Measurements from ENCODE around the gene AUNIP. TPM values are rescaled to one million over a fixed set of nuclear protein-coding genes. Genes with fewer than 3 reads are reported as not detected.

AUNIP gene
- total RNA-seq, 2 donors from 2014 or later = 0.31 TPM; not detected in 1

GRCh38 chr1:25898223-25899015 lies 39.2 kb upstream of the AUNIP start:
- ATAC-seq = no peak
- Mint-ChIP-seq H3K36me3 (ENCODE audit: low read depth) (peaks cover 3% of the 10 kb centered on the region), H3K4me3 (no peak overlapping the region), H3K4me1 (peaks cover 7% of the 10 kb centered on the region), H3K27ac (no peak overlapping the region), H3K27me3 (no peaks in the 10 kb centered on the region)
- H3K9me3 ChIP-seq (ENCODE audit: control insufficient read depth, low read length, poor library complexity, severe bottlenecking) = no peaks in the 10 kb centered on the region
- no peak for DNase-seq

GRCh38 chr1:25897754-25898153 lies 38.5 kb upstream of the AUNIP start:
- no peak overlapping the region for H3K27ac Mint-ChIP-seq

GRCh38 chr1:25896266-25896665 lies 37.0 kb upstream of the AUNIP start:
- ATAC-seq = no peak
- peaks cover 1% of the 10 kb centered on the region for H3K36me3 Mint-ChIP-seq (ENCODE audit: low read depth)
- H3K4me3 Mint-ChIP-seq = no peak overlapping the region
- H3K4me1 Mint-ChIP-seq = peaks cover 7% of the 10 kb centered on the region
- no peak overlapping the region for H3K27ac Mint-ChIP-seq
- no peaks in the 10 kb centered on the region for H3K9me3 ChIP-seq (ENCODE audit: control insufficient read depth, low read length, poor library complexity, severe bottlenecking)
- no peaks in the 10 kb centered on the region for H3K27me3 Mint-ChIP-seq
- no peak for DNase-seq

More at GRCh38 chr1:25897754-25898153, 38.5 kb upstream of the AUNIP start:
- H3K36me3 Mint-ChIP-seq (ENCODE audit: low read depth) = peaks cover 3% of the 10 kb centered on the region
- H3K27me3 Mint-ChIP-seq = no peaks in the 10 kb centered on the region
- ATAC-seq = no peak
- no peak overlapping the region for H3K4me3 Mint-ChIP-seq
- DNase-seq = no peak
- no peaks in the 10 kb centered on the region for H3K9me3 ChIP-seq (ENCODE audit: control insufficient read depth, low read length, poor library complexity, severe bottlenecking)
- H3K4me1 Mint-ChIP-seq = peaks cover 7% of the 10 kb centered on the region

GRCh38 chr1:25895365-25895990 lies 36.2 kb upstream of the AUNIP start:
- Mint-ChIP-seq H3K4me3 (no peak overlapping the region), H3K27ac (peak overlapping the region; percentile 66), H3K27me3 (no peaks in the 10 kb centered on the region), H3K4me1 (peaks cover 7% of the 10 kb centered on the region), H3K36me3 (ENCODE audit: low read depth) (no peaks in the 10 kb centered on the region)
- no peaks in the 10 kb centered on the region for H3K9me3 ChIP-seq (ENCODE audit: control insufficient read depth, low read length, poor library complexity, severe bottlenecking)
- ATAC-seq (peak; percentile 100), DNase-seq (peak; percentile 78 to 88 (median 82))

- Mint-ChIP-seq H3K36me3 (ENCODE audit: low read depth) (no peaks in the 10 kb centered on the region), H3K27ac (no peak overlapping the region), H3K4me1 (peaks cover 7% of the 10 kb centered on the region), H3K27me3 (no peaks in the 10 kb centered on the region), H3K4me3 (no peak overlapping the region)
- ATAC-seq (no peak), DNase-seq (no peak)
- H3K9me3 ChIP-seq (ENCODE audit: control insufficient read depth, low read length, poor library complexity, severe bottlenecking) = no peaks in the 10 kb centered on the region
Observed at GRCh38 chr1:25893116-25893515, 33.9 kb upstream of the AUNIP start.

GRCh38 chr1:25891606-25892005 lies 32.3 kb upstream of the AUNIP start:
- no peak overlapping the region for H3K27ac Mint-ChIP-seq
- H3K27me3 Mint-ChIP-seq = no peaks in the 10 kb centered on the region
- no peaks in the 10 kb centered on the region for H3K36me3 Mint-ChIP-seq (ENCODE audit: low read depth)
- H3K9me3 ChIP-seq (ENCODE audit: control insufficient read depth, low read length, poor library complexity, severe bottlenecking) = no peaks in the 10 kb centered on the region
- H3K4me1 Mint-ChIP-seq = peaks cover 7% of the 10 kb centered on the region
- H3K4me3 Mint-ChIP-seq = no peak overlapping the region
- DNase-seq (no peak), ATAC-seq (no peak)

- Mint-ChIP-seq H3K27me3 (no peaks in the 10 kb centered on the region), H3K4me1 (peaks cover 6% of the 10 kb centered on the region), H3K27ac (no peak overlapping the region), H3K36me3 (ENCODE audit: low read depth) (peaks cover 3% of the 10 kb centered on the region), H3K4me3 (no peak overlapping the region)
- H3K9me3 ChIP-seq (ENCODE audit: control insufficient read depth, low read length, poor library complexity, severe bottlenecking) = no peaks in the 10 kb centered on the region
- DNase-seq (no peak), ATAC-seq (no peak)
Observed at GRCh38 chr1:25890239-25891034, 31.2 kb upstream of the AUNIP start.

GRCh38 chr1:25889470-25889869 lies 30.2 kb upstream of the AUNIP start:
- DNase-seq (no peak), ATAC-seq (no peak)
- Mint-ChIP-seq H3K4me1 (peaks cover 2% of the 10 kb centered on the region), H3K27me3 (no peaks in the 10 kb centered on the region), H3K36me3 (ENCODE audit: low read depth) (peaks cover 3% of the 10 kb centered on the region), H3K27ac (no peak overlapping the region), H3K4me3 (no peak overlapping the region)
- no peaks in the 10 kb centered on the region for H3K9me3 ChIP-seq (ENCODE audit: control insufficient read depth, low read length, poor library complexity, severe bottlenecking)

GRCh38 chr1:25888426-25888987 lies 29.2 kb upstream of the AUNIP start:
- no peaks in the 10 kb centered on the region for H3K27me3 Mint-ChIP-seq
- no peak overlapping the region for H3K27ac Mint-ChIP-seq
- ATAC-seq = no peak
- peaks cover 2% of the 10 kb centered on the region for H3K4me1 Mint-ChIP-seq
- H3K4me3 Mint-ChIP-seq = no peak overlapping the region
- no peak for DNase-seq
- no peaks in the 10 kb centered on the region for H3K9me3 ChIP-seq (ENCODE audit: control insufficient read depth, low read length, poor library complexity, severe bottlenecking)
- H3K36me3 Mint-ChIP-seq (ENCODE audit: low read depth) = peaks cover 3% of the 10 kb centered on the region

GRCh38 chr1:25885602-25886001 lies 26.3 kb upstream of the AUNIP start:
- DNase-seq = no peak
- H3K27me3 Mint-ChIP-seq = no peaks in the 10 kb centered on the region

GRCh38 chr1:25881266-25881665 lies 22.0 kb upstream of the AUNIP start:
- ATAC-seq (no peak), DNase-seq (no peak)
- no peaks in the 10 kb centered on the region for H3K9me3 ChIP-seq (ENCODE audit: control insufficient read depth, low read length, poor library complexity, severe bottlenecking)
- Mint-ChIP-seq H3K36me3 (ENCODE audit: low read depth) (peaks cover 3% of the 10 kb centered on the region), H3K4me3 (no peak overlapping the region), H3K27me3 (no peaks in the 10 kb centered on the region), H3K27ac (no peak overlapping the region), H3K4me1 (peaks cover 7% of the 10 kb centered on the region)

More at GRCh38 chr1:25885602-25886001, 26.3 kb upstream of the AUNIP start:
- ATAC-seq = no peak
- peaks cover 3% of the 10 kb centered on the region for H3K36me3 Mint-ChIP-seq (ENCODE audit: low read depth)
- H3K9me3 ChIP-seq (ENCODE audit: control insufficient read depth, low read length, poor library complexity, severe bottlenecking) = no peaks in the 10 kb centered on the region
- no peak overlapping the region for H3K4me3 Mint-ChIP-seq
- H3K4me1 Mint-ChIP-seq = peaks cover 2% of the 10 kb centered on the region
- H3K27ac Mint-ChIP-seq = no peak overlapping the region

GRCh38 chr1:25880518-25880917 lies 21.3 kb upstream of the AUNIP start:
- Mint-ChIP-seq H3K36me3 (ENCODE audit: low read depth) (no peaks in the 10 kb centered on the region), H3K27ac (no peak overlapping the region), H3K27me3 (no peaks in the 10 kb centered on the region), H3K4me1 (peaks cover 8% of the 10 kb centered on the region), H3K4me3 (no peak overlapping the region)
- DNase-seq = no peak
- H3K9me3 ChIP-seq (ENCODE audit: control insufficient read depth, low read length, poor library complexity, severe bottlenecking) = no peaks in the 10 kb centered on the region
- no peak for ATAC-seq

GRCh38 chr1:25879675-25880074 lies 20.4 kb upstream of the AUNIP start:
- H3K9me3 ChIP-seq (ENCODE audit: control insufficient read depth, low read length, poor library complexity, severe bottlenecking) = no peaks in the 10 kb centered on the region
- Mint-ChIP-seq H3K4me3 (no peak overlapping the region), H3K36me3 (ENCODE audit: low read depth) (no peaks in the 10 kb centered on the region), H3K27me3 (no peaks in the 10 kb centered on the region), H3K4me1 (peaks cover 13% of the 10 kb centered on the region), H3K27ac (no peak overlapping the region)
- no peak for DNase-seq
- ATAC-seq = no peak

Measured in T-helper 17 cell (primary cell).